ENCODE measurements around the gene SCCPDH. TPM values are rescaled to one million over a fixed set of nuclear protein-coding genes. Genes with fewer than 3 reads are reported as not detected.

The SCCPDH gene
- total RNA-seq, 4 donors from 2014 or later: 4.8 to 28.5 (median 17.4) TPM

DNA sequence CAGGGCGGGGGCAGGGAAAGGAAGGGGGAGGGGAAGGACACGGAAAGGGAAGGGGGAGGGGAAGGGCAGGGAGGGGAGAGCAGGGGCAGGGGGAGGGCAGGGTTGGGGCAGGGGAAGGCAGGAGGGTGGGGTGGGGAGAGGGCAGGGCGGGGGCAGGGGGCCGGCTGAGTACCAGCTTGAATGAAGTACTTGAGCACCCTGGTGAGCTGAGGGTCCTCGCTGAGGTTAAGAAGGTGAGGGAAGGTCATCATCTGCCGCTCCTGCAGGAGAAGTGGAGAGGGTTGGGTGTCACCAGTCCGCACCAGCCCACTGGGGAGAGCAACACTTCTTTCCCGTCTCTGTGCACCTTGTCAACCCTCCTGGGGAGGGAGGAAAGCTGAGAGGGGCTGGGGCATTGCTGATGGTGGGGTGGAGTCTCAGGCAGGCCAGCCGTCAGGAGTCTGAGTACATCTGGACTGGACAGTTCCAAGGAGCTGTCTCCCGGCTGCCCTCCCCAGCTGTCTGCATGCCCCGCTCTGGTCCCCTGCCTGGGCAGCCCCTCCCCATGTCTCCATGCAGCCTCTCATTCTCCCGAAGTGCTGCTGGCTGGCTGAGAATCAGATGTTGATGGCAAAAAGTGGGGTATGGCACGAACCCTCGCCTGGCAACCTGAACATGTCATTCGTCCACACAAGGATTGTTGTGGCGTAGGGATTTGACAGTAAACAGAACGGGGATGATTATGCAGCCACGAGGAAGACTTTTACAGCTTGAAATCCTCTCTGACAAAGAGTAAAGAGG lies 70.0 kb downstream of the SCCPDH start:
- H3K4me1 ChIP-seq: peaks cover 0 to 11% (median 7%) of the 10 kb centered on the region in 4 donors
- in situ Hi-C loops (cut with MboI; ENCODE audit: low pct_ligation_motif_present in 1 of 4, low pct_unique_long_range_greater_than_20kb in 1 of 4, low sequenced_read_pairs in 3 of 4): no loop called here
- no peaks in the 10 kb centered on the region for H3K9me3 ChIP-seq
- no peak overlapping the region for H3K4me3 ChIP-seq
- no peak for DNase-seq
- 37 to 51% methylated on average over 3 to 17 of the region's 18 CpGs for WGBS, 2 donors (ENCODE audit: low coverage in 1 of 2)
- no peaks in the 10 kb centered on the region for H3K27me3 ChIP-seq
- intact Hi-C loops (cut with DNase I; ENCODE audit: low total_unique reads): no loop called here
- TF ChIP-seq, protein P1, sequence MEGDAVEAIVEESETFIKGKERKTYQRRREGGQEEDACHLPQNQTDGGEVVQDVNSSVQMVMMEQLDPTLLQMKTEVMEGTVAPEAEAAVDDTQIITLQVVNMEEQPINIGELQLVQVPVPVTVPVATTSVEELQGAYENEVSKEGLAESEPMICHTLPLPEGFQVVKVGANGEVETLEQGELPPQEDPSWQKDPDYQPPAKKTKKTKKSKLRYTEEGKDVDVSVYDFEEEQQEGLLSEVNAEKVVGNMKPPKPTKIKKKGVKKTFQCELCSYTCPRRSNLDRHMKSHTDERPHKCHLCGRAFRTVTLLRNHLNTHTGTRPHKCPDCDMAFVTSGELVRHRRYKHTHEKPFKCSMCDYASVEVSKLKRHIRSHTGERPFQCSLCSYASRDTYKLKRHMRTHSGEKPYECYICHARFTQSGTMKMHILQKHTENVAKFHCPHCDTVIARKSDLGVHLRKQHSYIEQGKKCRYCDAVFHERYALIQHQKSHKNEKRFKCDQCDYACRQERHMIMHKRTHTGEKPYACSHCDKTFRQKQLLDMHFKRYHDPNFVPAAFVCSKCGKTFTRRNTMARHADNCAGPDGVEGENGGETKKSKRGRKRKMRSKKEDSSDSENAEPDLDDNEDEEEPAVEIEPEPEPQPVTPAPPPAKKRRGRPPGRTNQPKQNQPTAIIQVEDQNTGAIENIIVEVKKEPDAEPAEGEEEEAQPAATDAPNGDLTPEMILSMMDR (IDR thresholded peaks at IDR 0.05): no peak
- no peak for TF ChIP-seq POLR2AphosphoS5 (IDR thresholded peaks at IDR 0.05)
- TF ChIP-seq POLR2A (IDR thresholded peaks at IDR 0.05): no peak
- TF ChIP-seq EP300 (IDR thresholded peaks at IDR 0.05; ENCODE audit: low read depth): no peak
- H3K27ac ChIP-seq: no peak overlapping the region
- no peaks in the 10 kb centered on the region for H3K36me3 ChIP-seq

DNA sequence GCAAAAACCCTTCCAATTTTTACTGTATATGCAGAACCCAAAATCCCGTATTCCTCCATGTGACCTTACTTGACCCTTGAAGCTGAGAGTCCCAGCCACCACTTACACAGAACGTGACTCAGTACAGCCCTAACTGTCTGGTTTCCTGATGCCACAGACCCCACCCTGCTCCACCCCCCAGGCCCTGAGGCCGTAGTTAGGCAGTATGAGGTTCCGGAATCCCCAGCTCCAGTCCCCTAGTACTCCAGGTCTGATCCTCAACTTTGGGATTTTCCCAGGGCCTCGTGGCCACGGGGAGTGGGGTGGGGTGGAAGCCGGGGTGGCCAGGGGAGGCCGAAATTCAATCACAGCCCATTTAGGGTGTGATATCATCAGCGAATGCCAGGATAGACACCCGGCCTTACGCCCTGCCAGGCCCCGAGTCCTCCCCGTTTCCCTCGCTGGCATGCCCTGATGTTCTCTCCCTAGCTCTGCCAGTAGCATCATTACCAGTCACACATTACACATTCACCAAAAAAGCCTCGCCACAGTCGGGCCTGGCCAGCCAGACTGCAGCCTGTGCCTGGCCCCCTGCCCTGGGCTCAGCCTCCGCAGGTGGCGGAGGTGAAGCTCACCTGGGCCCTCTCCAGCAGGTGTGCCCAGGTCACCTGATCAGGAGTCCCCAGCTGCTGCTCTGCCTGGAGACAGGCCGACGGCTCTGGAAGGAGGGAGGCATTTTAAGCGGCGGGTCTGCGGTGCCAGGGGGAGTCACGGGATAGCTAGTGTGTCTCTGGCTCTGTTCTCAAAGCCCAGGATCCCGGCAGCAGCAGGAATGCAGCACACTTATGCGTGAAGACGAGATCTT lies 70.8 kb downstream of the SCCPDH start:
- Histone ChIP-seq H3K27ac (no peak overlapping the region), H3K27me3 (no peaks in the 10 kb centered on the region), H3K36me3 (no peaks in the 10 kb centered on the region), H3K4me3 (no peak overlapping the region), H3K9me3 (no peaks in the 10 kb centered on the region), H3K4me1 (peaks cover 0 to 11% (median 5%) of the 10 kb centered on the region in 4 donors)
- TF ChIP-seq EP300 (IDR thresholded peaks at IDR 0.05; ENCODE audit: low read depth): no peak
- TF ChIP-seq, protein P1 (IDR thresholded peaks at IDR 0.05): no peak
- 45 to 48% methylated on average over 5 to 20 of the region's 27 CpGs for WGBS, 2 donors (ENCODE audit: low coverage in 1 of 2)
- no peak for DNase-seq
- in situ Hi-C loops (cut with MboI; ENCODE audit: low pct_ligation_motif_present in 1 of 4, low pct_unique_long_range_greater_than_20kb in 1 of 4, low sequenced_read_pairs in 3 of 4) (no loop called here), intact Hi-C loops (cut with DNase I; ENCODE audit: low total_unique reads) (no loop called here)

DNA sequence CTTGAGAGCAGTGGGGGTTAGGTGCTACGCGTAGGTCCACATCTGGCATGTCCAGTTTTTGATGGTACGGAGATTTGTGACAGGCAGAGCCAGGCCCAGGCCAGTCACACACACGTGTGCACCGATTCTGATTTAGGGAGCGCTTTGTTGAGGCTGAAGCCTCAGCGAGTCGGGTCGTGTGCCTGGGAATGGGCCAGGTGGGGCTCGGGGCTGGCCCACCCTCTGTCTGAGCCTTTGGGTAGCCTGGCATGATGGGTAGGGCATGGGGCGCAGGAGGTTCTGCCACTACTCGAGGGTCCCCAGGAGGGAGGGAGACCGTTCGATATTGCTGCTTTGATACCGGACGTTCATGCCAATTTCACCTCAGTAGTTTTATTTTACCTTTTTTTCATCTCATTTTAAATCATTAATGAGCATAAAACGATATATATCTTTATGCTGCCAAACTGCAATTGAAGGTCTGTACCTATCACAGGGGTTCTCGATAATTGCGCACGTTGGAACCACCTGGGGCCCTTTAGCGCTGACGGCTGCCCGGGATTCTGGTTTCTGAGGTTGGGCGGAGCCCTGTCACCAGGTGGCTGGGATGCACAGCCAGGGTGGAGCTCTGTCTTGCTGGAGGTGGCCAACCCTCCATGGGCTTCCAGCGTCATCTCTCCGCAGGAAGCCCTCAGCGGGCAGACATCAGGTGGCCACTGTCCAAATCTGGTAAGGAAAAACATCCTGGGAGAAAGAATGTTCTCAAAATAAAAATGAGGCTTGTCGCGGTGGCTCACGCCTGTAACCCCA lies 71.9 kb downstream of the SCCPDH start:
- Histone ChIP-seq H3K27me3 (no peaks in the 10 kb centered on the region), H3K9me3 (no peaks in the 10 kb centered on the region), H3K36me3 (no peaks in the 10 kb centered on the region), H3K27ac (no peak overlapping the region), H3K4me3 (no peak overlapping the region), H3K4me1 (peaks cover 0 to 11% (median 5%) of the 10 kb centered on the region in 4 donors)
- intact Hi-C loops (cut with DNase I; ENCODE audit: low total_unique reads): no loop called here
- WGBS, 2 donors (ENCODE audit: low coverage in 1 of 2): 89 to 90% methylated on average over 11 to 30 of the region's 30 CpGs
- in situ Hi-C loops (cut with MboI; ENCODE audit: low pct_ligation_motif_present in 1 of 4, low pct_unique_long_range_greater_than_20kb in 1 of 4, low sequenced_read_pairs in 3 of 4): no loop called here
- DNase-seq: no peak
- no peak for TF ChIP-seq POLR2A (IDR thresholded peaks at IDR 0.05)

DNA sequence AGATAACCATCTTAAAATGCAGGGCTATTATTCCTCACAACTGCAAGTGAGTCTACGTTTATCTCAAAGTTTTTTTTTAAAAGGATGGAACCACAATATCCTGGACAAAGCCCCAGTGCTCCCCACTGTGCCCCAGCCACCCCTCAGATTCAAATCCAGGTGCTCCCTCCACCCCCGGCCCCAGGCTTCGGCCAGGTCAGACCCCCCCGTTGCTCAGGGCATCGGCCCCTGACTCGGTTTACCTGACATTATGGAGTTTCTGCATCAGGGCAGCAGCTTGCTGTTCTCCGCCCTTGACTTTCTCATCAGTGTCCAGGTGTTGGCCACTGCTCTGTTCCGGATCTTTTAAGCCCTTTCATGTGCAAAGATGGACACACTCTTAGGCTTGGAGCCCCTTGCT lies 72.9 kb downstream of the SCCPDH start:
- Histone ChIP-seq H3K9me3 (no peaks in the 10 kb centered on the region), H3K36me3 (no peaks in the 10 kb centered on the region), H3K4me1 (peaks cover 0 to 11% (median 5%) of the 10 kb centered on the region in 4 donors), H3K4me3 (no peak overlapping the region), H3K27me3 (no peaks in the 10 kb centered on the region), H3K27ac (no peak overlapping the region)
- in situ Hi-C loops (cut with MboI; ENCODE audit: low pct_ligation_motif_present in 1 of 4, low pct_unique_long_range_greater_than_20kb in 1 of 4, low sequenced_read_pairs in 3 of 4) (no loop called here), intact Hi-C loops (cut with DNase I; ENCODE audit: low total_unique reads) (no loop called here)
- DNase-seq: no peak
- 50 to 84% methylated on average over 1 to 8 of the region's 8 CpGs for WGBS, 2 donors (ENCODE audit: low coverage in 1 of 2)
- TF ChIP-seq, protein P1 (IDR thresholded peaks at IDR 0.05): no peak
- TF ChIP-seq EP300 (IDR thresholded peaks at IDR 0.05; ENCODE audit: low read depth) (no peak), POLR2AphosphoS5 (IDR thresholded peaks at IDR 0.05) (no peak), POLR2A (IDR thresholded peaks at IDR 0.05) (no peak)
